HEK293 (cell line): Measurements from ENCODE around the gene TTC9C.

ENCODE experiments used
- CTCF ChIA-PET: fragments of 350-600 bp; formaldehyde crosslinking; extraction: SDS; loops from one replicate; lab custom pipeline; 2021; ENCODE audit warnings: antibody characterized with exemption; lab: Yijun Ruan, JAX
- POLR2A ChIA-PET: fragments of 300-600 bp; formaldehyde crosslinking; extraction: SDS; loops from one replicate; lab custom pipeline; 2020; ENCODE audit warnings: antibody characterized with exemption, inconsistent platforms; lab: Yijun Ruan, JAX
- H3K27ac ChIP-seq: fragments of 200-500 bp; sonication (Bioruptor generic); 2 replicates; pipeline ENCODE4 v1.5.1; 2014; ENCODE audit warnings: low read depth, low read length, control low read depth, inconsistent platforms; ENCODE audit errors: extremely low read depth
- H3K36me3 ChIP-seq, 2 experiments: fragments of 200-500 bp in 1 of 2; sonication (Bioruptor generic) in 1 of 2; 1 replicate in 1 of 2; 2 replicates in 1 of 2; pipeline ENCODE4 v1.5.1; 2014 to 2017; ENCODE audit warnings: inconsistent platforms in 2 of 2, low read length in 2 of 2; ENCODE audit not compliant: control insufficient read depth in 2 of 2, insufficient read depth in 1 of 2
- H3K4me1 ChIP-seq: fragments of 200-500 bp; sonication (Bioruptor generic); 2 replicates; pipeline ENCODE4 v1.5.1; 2014; ENCODE audit warnings: mild to moderate bottlenecking, low read length, inconsistent platforms; ENCODE audit not compliant: control insufficient read depth, insufficient read depth
- H3K4me3 ChIP-seq: 2 replicates; pipeline ENCODE4 v1.5.1; 2011; ENCODE audit warnings: low read depth, mild to moderate bottlenecking, control low read depth, low read length, moderate library complexity
- H3K9me3 ChIP-seq: fragments of 200-500 bp; sonication (Bioruptor generic); 2 replicates; pipeline ENCODE4 v1.5.1; 2014; ENCODE audit warnings: low read depth, low read length, inconsistent platforms; ENCODE audit not compliant: control insufficient read depth, insufficient read depth
- IKZF3 ChIP-seq: fragments of 450-650 bp; IDR thresholded peaks from 2 replicates; pipeline ENCODE4 v1.5.0; 2018; ENCODE audit warnings: missing biosample characterization, mild to moderate bottlenecking, missing genetic modification characterization, moderate library complexity
- ZBTB21 ChIP-seq: fragments of 450-650 bp; formaldehyde crosslinking; IDR thresholded peaks from 2 replicates; pipeline ENCODE4 v1.5.1; 2017; ENCODE audit warnings: missing biosample characterization, missing genetic modification characterization
- ZFP41 ChIP-seq: fragments of 450-650 bp; formaldehyde crosslinking; IDR thresholded peaks from 2 replicates; pipeline ENCODE4 v1.5.1; 2016; ENCODE audit warnings: missing biosample characterization, missing genetic modification characterization, borderline replicate concordance
- ZNF202 ChIP-seq: fragments of 450-650 bp; formaldehyde crosslinking; IDR thresholded peaks from 2 replicates; pipeline ENCODE4 v1.5.1; 2016; ENCODE audit warnings: missing biosample characterization, missing genetic modification characterization, borderline replicate concordance
- ZNF266 ChIP-seq: fragments of 450-650 bp; formaldehyde crosslinking; IDR thresholded peaks from 2 replicates; pipeline ENCODE4 v1.5.1; 2016; ENCODE audit warnings: missing biosample characterization, missing genetic modification characterization, low read depth
- ZNF426 ChIP-seq: fragments of 450-650 bp; formaldehyde crosslinking; IDR thresholded peaks from 2 replicates; pipeline ENCODE4 v1.5.1; 2017; ENCODE audit warnings: missing biosample characterization, missing genetic modification characterization, mild to moderate bottlenecking, inconsistent platforms, moderate library complexity
- ZNF521 ChIP-seq: fragments of 450-650 bp; formaldehyde crosslinking; IDR thresholded peaks from 2 replicates; pipeline ENCODE4 v1.5.1; 2017; ENCODE audit warnings: missing biosample characterization, mild to moderate bottlenecking, missing genetic modification characterization
- ZNF530 ChIP-seq: fragments of 450-650 bp; formaldehyde crosslinking; IDR thresholded peaks from 2 replicates; pipeline ENCODE4 v1.5.1; 2016; ENCODE audit warnings: low read depth, missing biosample characterization, missing genetic modification characterization
- ZNF776 ChIP-seq: fragments of 450-650 bp; formaldehyde crosslinking; IDR thresholded peaks from 2 replicates; pipeline ENCODE4 v1.5.0; 2017; ENCODE audit warnings: missing biosample characterization, missing genetic modification characterization, borderline replicate concordance
- ZSCAN4 ChIP-seq: fragments of 450-650 bp; formaldehyde crosslinking; IDR thresholded peaks from 2 replicates; pipeline ENCODE4 v1.5.1; 2017; ENCODE audit warnings: missing biosample characterization, missing genetic modification characterization
- TF ChIP-seq, protein P1 (sequence below): fragments of 450-650 bp; formaldehyde crosslinking; IDR thresholded peaks from 2 replicates; pipeline ENCODE4 v1.5.1; 2016; ENCODE audit warnings: missing biosample characterization, missing genetic modification characterization
- TF ChIP-seq, protein P2 (sequence below): fragments of 450-650 bp; formaldehyde crosslinking; IDR thresholded peaks from 2 replicates; pipeline ENCODE4 v1.5.1; 2016; ENCODE audit warnings: missing biosample characterization, missing genetic modification characterization
- TF ChIP-seq, protein P3 (sequence below): fragments of 450-650 bp; formaldehyde crosslinking; IDR thresholded peaks from 2 replicates; pipeline ENCODE4 v1.5.1; 2017; ENCODE audit warnings: missing biosample characterization, missing genetic modification characterization

Gene TTC9C

DNA sequence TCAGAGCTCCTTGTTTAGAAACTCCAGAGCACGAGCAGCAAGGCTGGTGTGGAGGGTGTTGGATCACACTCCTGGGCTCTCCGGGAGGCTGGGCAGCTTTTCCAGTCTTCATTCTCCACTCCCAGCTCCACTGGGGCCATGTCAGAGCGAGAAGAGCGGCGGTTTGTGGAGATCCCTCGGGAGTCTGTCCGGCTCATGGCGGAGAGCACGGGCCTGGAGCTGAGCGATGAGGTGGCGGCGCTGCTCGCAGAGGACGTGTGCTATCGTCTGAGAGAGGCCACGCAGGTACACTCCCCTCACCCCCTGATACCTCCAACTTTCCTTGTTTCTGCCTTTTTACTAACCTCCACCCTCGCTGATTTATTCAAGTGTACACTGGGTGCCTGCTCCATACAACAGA lies 47.4 kb downstream of the TTC9C start (continued):
- TF ChIP-seq, protein P1, sequence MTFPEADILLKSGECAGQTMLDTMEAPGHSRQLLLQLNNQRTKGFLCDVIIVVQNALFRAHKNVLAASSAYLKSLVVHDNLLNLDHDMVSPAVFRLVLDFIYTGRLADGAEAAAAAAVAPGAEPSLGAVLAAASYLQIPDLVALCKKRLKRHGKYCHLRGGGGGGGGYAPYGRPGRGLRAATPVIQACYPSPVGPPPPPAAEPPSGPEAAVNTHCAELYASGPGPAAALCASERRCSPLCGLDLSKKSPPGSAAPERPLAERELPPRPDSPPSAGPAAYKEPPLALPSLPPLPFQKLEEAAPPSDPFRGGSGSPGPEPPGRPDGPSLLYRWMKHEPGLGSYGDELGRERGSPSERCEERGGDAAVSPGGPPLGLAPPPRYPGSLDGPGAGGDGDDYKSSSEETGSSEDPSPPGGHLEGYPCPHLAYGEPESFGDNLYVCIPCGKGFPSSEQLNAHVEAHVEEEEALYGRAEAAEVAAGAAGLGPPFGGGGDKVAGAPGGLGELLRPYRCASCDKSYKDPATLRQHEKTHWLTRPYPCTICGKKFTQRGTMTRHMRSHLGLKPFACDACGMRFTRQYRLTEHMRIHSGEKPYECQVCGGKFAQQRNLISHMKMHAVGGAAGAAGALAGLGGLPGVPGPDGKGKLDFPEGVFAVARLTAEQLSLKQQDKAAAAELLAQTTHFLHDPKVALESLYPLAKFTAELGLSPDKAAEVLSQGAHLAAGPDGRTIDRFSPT, result no peak
- no peak for TF ChIP-seq ZSCAN4 (tag by site-specific recombination)
- no peak for TF ChIP-seq ZNF426 (tag by site-specific recombination)
- TF ChIP-seq ZNF776 (tag by site-specific recombination), result no peak
- TF ChIP-seq, protein P2, sequence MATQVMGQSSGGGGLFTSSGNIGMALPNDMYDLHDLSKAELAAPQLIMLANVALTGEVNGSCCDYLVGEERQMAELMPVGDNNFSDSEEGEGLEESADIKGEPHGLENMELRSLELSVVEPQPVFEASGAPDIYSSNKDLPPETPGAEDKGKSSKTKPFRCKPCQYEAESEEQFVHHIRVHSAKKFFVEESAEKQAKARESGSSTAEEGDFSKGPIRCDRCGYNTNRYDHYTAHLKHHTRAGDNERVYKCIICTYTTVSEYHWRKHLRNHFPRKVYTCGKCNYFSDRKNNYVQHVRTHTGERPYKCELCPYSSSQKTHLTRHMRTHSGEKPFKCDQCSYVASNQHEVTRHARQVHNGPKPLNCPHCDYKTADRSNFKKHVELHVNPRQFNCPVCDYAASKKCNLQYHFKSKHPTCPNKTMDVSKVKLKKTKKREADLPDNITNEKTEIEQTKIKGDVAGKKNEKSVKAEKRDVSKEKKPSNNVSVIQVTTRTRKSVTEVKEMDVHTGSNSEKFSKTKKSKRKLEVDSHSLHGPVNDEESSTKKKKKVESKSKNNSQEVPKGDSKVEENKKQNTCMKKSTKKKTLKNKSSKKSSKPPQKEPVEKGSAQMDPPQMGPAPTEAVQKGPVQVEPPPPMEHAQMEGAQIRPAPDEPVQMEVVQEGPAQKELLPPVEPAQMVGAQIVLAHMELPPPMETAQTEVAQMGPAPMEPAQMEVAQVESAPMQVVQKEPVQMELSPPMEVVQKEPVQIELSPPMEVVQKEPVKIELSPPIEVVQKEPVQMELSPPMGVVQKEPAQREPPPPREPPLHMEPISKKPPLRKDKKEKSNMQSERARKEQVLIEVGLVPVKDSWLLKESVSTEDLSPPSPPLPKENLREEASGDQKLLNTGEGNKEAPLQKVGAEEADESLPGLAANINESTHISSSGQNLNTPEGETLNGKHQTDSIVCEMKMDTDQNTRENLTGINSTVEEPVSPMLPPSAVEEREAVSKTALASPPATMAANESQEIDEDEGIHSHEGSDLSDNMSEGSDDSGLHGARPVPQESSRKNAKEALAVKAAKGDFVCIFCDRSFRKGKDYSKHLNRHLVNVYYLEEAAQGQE (tag by site-specific recombination), result no peak
- TF ChIP-seq IKZF3 (tag by site-specific recombination), result no peak

GRCh38 chr11:62777389-62777788 lies 49.1 kb downstream of the TTC9C start:
- H3K36me3 ChIP-seq, result peaks cover 0 to 57% of the 10 kb centered on the region in 2 experiments; a peak in 2 of 3 replicates
- H3K9me3 ChIP-seq, result no peaks in the 10 kb centered on the region
- CTCF ChIA-PET, result interaction anchor here (5.0 kb wide), 1 partner anchor 9 kb away, joined by 45 read pairs; the partner anchor contains the start of gene TMEM179B
- POLR2A ChIA-PET, result interaction anchor here (0.6 to 1.6 kb wide), 5 partner anchors 23 to 186 kb away, joined by 3 to 7 read pairs (median 5); partner anchors contain the start of genes TUT1 and ZBTB3
- H3K4me1 ChIP-seq, result no peaks in the 10 kb centered on the region
- H3K27ac ChIP-seq, result no peak overlapping the region
- TF ChIP-seq ZNF530, result no peak
- no peak for TF ChIP-seq ZNF202 (tag by site-specific recombination)
- no peak overlapping the region for H3K4me3 ChIP-seq

DNA sequence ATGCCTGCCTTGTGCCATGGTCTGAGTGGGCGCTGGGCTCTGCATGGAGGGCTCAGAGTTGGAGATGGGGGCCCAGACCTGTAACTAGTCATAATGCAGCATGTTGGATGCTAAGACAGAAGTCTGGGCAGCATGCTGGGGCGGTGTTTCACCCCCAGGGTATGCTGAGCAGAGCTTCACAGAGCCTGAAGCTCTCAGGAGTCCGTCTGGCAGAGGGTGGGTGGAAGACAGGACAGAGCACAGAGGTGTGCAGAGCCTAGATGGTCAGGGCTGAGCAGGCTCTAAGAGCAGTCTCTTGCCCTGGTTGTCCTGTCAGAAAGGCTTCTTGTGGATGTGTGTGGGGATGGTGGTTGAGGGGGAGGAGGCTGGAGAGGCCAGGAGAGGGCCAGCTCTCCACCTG lies 50.2 kb downstream of the TTC9C start:
- H3K36me3 ChIP-seq, result peaks cover 0 to 64% of the 10 kb centered on the region in 2 experiments; a peak in 2 of 3 replicates
- H3K4me1 ChIP-seq, result no peaks in the 10 kb centered on the region
- CTCF ChIA-PET, result no interaction called here
- H3K9me3 ChIP-seq, result no peaks in the 10 kb centered on the region
- H3K27ac ChIP-seq, result no peak overlapping the region
- POLR2A ChIA-PET, result interaction anchor here (0.6 kb wide), 1 partner anchor 79 kb away, joined by 6 read pairs; no protein-coding TSS in a partner anchor
- no peak overlapping the region for H3K4me3 ChIP-seq
- TF ChIP-seq ZNF521 (no peak), ZBTB21 (tag by site-specific recombination) (no peak), ZNF266 (no peak), ZFP41 (tag by site-specific recombination) (no peak)
- TF ChIP-seq, protein P3, sequence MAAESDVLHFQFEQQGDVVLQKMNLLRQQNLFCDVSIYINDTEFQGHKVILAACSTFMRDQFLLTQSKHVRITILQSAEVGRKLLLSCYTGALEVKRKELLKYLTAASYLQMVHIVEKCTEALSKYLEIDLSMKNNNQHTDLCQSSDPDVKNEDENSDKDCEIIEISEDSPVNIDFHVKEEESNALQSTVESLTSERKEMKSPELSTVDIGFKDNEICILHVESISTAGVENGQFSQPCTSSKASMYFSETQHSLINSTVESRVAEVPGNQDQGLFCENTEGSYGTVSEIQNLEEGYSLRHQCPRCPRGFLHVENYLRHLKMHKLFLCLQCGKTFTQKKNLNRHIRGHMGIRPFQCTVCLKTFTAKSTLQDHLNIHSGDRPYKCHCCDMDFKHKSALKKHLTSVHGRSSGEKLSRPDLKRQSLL, result no peak
